GM21576 (cell line): ENCODE measurements around the gene DQX1.

Source experiments
- ATAC-seq: cut with Tn5 transposase; IDR thresholded peaks from one replicate; pipeline ENCODE4 v1.9.1; 2021; ENCODE audit warnings: mild to moderate bottlenecking, moderate library complexity; ENCODE audit not compliant: unreplicated experiment

The DQX1 gene

GRCh38 chr2:74533464-74533863 lies 7.4 kb upstream of the DQX1 start:
- no peak for ATAC-seq

GRCh38 chr2:74532222-74532621 lies 6.2 kb upstream of the DQX1 start:
- no peak for ATAC-seq

GRCh38 chr2:74531666-74532065 lies 5.6 kb upstream of the DQX1 start:
- no peak for ATAC-seq

GRCh38 chr2:74530239-74531187 lies 4.5 kb upstream of the DQX1 start:
- peak; percentile 24 for ATAC-seq

GRCh38 chr2:74529357-74530238 lies 3.6 kb upstream of the DQX1 start, which contains the start of the genes AUP1 and HTRA2:
AUP1 (minus strand) TSS chr2:74529706; CDS start chr2:74529629, 77 bp downstream.
HTRA2 (plus strand) TSS chr2:74529933; CDS start chr2:74530007, 74 bp downstream.
- peak; percentile 78 for ATAC-seq

GRCh38 chr2:74528600-74529356 lies 2.7 kb upstream of the DQX1 start:
- ATAC-seq: no peak

GRCh38 chr2:74527741-74528140 lies 1.7 kb upstream of the DQX1 start:
- ATAC-seq: no peak

GRCh38 chr2:74526649-74527230 lies 709 bp upstream of the DQX1 start:
- no peak for ATAC-seq

- ATAC-seq: no peak
Measured at GRCh38 chr2:74524955-74525716, 895 bp downstream of the DQX1 start.

- no peak for ATAC-seq
Measured at GRCh38 chr2:74524005-74524404, 2.0 kb downstream of the DQX1 start.

GRCh38 chr2:74522516-74522915 lies 3.5 kb downstream of the DQX1 start:
- no peak for ATAC-seq

- ATAC-seq: no peak
Measured at GRCh38 chr2:74516650-74517049, 9.4 kb downstream of the DQX1 start.

GRCh38 chr2:74515981-74516633 lies 9.9 kb downstream of the DQX1 start:
- ATAC-seq: no peak

- ATAC-seq: no peak
Measured at GRCh38 chr2:74515271-74515980, 10.6 kb downstream of the DQX1 start.

GRCh38 chr2:74514368-74515270 lies 11.4 kb downstream of the DQX1 start, which contains the start of gene TLX2:
TLX2 (plus strand) TSS chr2:74514450; CDS start chr2:74514807, 357 bp downstream.
- no peak for ATAC-seq

- ATAC-seq: no peak
Measured at GRCh38 chr2:74513605-74514367, 12.2 kb downstream of the DQX1 start.
